SK-N-SH (cell line): Measurements from ENCODE around the gene SMIM3. TPM values are rescaled to one million over a fixed set of nuclear protein-coding genes. Genes with fewer than 3 reads are reported as not detected.

ENCODE experiments used
- CHD2 ChIP-seq: fragments of 150-350 bp; IDR thresholded peaks from 2 replicates; pipeline ENCODE4 v1.6.1; 2018; ENCODE audit warnings: low read length; ENCODE audit not compliant: partially characterized antibody
- EP300 ChIP-seq, 2 experiments: IDR thresholded peaks; 2 replicates each; pipeline versions ENCODE4 v1.4.0 to v1.6.1; 2012; ENCODE audit warnings: borderline replicate concordance in 1 of 2, low read depth in 1 of 2, low read length in 1 of 2
- EZH2phosphoT487 ChIP-seq: fragments of 200-600 bp; sonication (generic); IDR thresholded peaks from 2 replicates; pipeline ENCODE4 v1.6.1; 2017; ENCODE audit warnings: low read depth, mixed run types, mild to moderate bottlenecking, antibody characterized with exemption, moderate library complexity, borderline replicate concordance
- FOSL2 ChIP-seq: IDR thresholded peaks from 2 replicates; pipeline ENCODE4 v1.4.0; 2012; ENCODE audit warnings: low read depth, mild to moderate bottlenecking, moderate library complexity, borderline replicate concordance
- GABPA ChIP-seq: IDR thresholded peaks from 2 replicates; pipeline ENCODE4 v1.4.0; 2012; ENCODE audit warnings: low read depth, mild to moderate bottlenecking
- GATA2 ChIP-seq: sonication (generic); formaldehyde crosslinking; IDR thresholded peaks from 2 replicates; pipeline ENCODE4 v1.5.0; 2020; ENCODE audit warnings: mild to moderate bottlenecking, missing genetic modification reagents
- NFIC ChIP-seq: IDR thresholded peaks from 2 replicates; pipeline ENCODE4 v1.4.0; 2012; ENCODE audit warnings: borderline replicate concordance
- NRF1 ChIP-seq: IDR thresholded peaks from 2 replicates; pipeline ENCODE4 v1.6.1; 2012; ENCODE audit warnings: low read depth, mild to moderate bottlenecking, low read length
- POLR2AphosphoS5 ChIP-seq: IDR thresholded peaks from 2 replicates; pipeline ENCODE4 v1.6.1; 2012; ENCODE audit warnings: low read depth, low read length
- RFX5 ChIP-seq: IDR thresholded peaks from 2 replicates; pipeline ENCODE4 v1.6.1; 2012; ENCODE audit warnings: mild to moderate bottlenecking, improper control_type of control experiment, low read length
- SMC3 ChIP-seq: IDR thresholded peaks from 2 replicates; pipeline ENCODE4 v1.6.1; 2012; ENCODE audit warnings: low read depth, low read length, improper control_type of control experiment
- TAF1 ChIP-seq: IDR thresholded peaks from 2 replicates; pipeline ENCODE4 v1.6.1; 2012; ENCODE audit warnings: low read depth, mild to moderate bottlenecking, low read length, moderate library complexity, borderline replicate concordance
- TCF12 ChIP-seq: IDR thresholded peaks from 2 replicates; pipeline ENCODE4 v1.4.0; 2012
- TEAD4 ChIP-seq: IDR thresholded peaks from 2 replicates; pipeline ENCODE4 v1.4.0; 2012; ENCODE audit warnings: mild to moderate bottlenecking, borderline replicate concordance; ENCODE audit not compliant: insufficient read depth
- YY1 ChIP-seq: IDR thresholded peaks from 2 replicates; pipeline ENCODE4 v1.4.0; 2012; ENCODE audit warnings: low read depth, mild to moderate bottlenecking
- polyA plus RNA-seq, 3 experiments: library from polyadenylated mRNA; depleted of rRNA; stranded (reverse); fragments of >200 nt; gene quantifications; 2 replicates each; pipeline ENCODE4 v1.2.3, GENCODE V29; 2012
- TF ChIP-seq, protein P1 (sequence below): IDR thresholded peaks from 2 replicates; pipeline ENCODE4 v1.6.1; 2012; ENCODE audit warnings: mild to moderate bottlenecking, low read depth, low read length, moderate library complexity
- TF ChIP-seq, protein P2 (sequence below): IDR thresholded peaks from 2 replicates; pipeline ENCODE4 v1.4.0; 2012; ENCODE audit warnings: low read depth, borderline replicate concordance
- TF ChIP-seq, protein P3 (sequence below): IDR thresholded peaks from 2 replicates; pipeline ENCODE4; 2012

The SMIM3 gene
- polyA plus RNA-seq, 1 of the 3 experiments (the other 2 are of a cell fraction), result 39.9 TPM

DNA sequence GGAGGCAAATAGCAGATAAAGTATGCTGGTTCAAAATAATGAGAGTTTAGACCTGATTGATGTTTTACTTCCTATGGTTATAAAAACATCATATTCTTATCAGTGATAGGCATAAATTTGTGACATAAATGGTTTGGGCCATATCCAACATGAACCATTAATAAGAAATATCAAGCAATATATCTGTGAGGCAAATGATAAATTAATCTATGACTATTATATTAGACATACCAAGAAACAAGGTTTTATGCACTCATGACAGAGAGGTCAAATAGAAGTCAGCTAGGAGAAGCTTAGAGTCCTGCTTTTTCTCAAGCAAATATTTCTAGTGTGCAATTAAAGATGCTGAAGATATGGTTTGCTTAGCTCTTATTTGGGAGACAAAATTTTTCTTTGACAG, 10.4 kb downstream of the SMIM3 start (continued):
- TF ChIP-seq, protein P1, sequence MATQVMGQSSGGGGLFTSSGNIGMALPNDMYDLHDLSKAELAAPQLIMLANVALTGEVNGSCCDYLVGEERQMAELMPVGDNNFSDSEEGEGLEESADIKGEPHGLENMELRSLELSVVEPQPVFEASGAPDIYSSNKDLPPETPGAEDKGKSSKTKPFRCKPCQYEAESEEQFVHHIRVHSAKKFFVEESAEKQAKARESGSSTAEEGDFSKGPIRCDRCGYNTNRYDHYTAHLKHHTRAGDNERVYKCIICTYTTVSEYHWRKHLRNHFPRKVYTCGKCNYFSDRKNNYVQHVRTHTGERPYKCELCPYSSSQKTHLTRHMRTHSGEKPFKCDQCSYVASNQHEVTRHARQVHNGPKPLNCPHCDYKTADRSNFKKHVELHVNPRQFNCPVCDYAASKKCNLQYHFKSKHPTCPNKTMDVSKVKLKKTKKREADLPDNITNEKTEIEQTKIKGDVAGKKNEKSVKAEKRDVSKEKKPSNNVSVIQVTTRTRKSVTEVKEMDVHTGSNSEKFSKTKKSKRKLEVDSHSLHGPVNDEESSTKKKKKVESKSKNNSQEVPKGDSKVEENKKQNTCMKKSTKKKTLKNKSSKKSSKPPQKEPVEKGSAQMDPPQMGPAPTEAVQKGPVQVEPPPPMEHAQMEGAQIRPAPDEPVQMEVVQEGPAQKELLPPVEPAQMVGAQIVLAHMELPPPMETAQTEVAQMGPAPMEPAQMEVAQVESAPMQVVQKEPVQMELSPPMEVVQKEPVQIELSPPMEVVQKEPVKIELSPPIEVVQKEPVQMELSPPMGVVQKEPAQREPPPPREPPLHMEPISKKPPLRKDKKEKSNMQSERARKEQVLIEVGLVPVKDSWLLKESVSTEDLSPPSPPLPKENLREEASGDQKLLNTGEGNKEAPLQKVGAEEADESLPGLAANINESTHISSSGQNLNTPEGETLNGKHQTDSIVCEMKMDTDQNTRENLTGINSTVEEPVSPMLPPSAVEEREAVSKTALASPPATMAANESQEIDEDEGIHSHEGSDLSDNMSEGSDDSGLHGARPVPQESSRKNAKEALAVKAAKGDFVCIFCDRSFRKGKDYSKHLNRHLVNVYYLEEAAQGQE, result no peak
- TF ChIP-seq CHD2 (no peak), TCF12 (peak; percentile 91), NRF1 (no peak), EZH2phosphoT487 (no peak), EP300 (IDR thresholded peaks at IDR 0.05; ENCODE audit: borderline replicate concordance in 1 of 2, low read depth in 1 of 2, low read length in 1 of 2) (peak; percentile 38 to 68), TAF1 (no peak), GABPA (no peak), SMC3 (no peak), YY1 (no peak), RFX5 (no peak), NFIC (peak; percentile 58; the same call in 1 of the 2 replicates), POLR2AphosphoS5 (peak; percentile 64), FOSL2 (no peak; the same call in 1 of the 2 replicates), GATA2 (CRISPR knock-in tag) (no peak), TEAD4 (peak; percentile 17; the same call in 1 of the 2 replicates)
- TF ChIP-seq, protein P2, sequence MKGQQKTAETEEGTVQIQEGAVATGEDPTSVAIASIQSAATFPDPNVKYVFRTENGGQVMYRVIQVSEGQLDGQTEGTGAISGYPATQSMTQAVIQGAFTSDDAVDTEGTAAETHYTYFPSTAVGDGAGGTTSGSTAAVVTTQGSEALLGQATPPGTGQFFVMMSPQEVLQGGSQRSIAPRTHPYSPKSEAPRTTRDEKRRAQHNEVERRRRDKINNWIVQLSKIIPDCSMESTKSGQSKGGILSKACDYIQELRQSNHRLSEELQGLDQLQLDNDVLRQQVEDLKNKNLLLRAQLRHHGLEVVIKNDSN, result no peak
- TF ChIP-seq, protein P3, sequence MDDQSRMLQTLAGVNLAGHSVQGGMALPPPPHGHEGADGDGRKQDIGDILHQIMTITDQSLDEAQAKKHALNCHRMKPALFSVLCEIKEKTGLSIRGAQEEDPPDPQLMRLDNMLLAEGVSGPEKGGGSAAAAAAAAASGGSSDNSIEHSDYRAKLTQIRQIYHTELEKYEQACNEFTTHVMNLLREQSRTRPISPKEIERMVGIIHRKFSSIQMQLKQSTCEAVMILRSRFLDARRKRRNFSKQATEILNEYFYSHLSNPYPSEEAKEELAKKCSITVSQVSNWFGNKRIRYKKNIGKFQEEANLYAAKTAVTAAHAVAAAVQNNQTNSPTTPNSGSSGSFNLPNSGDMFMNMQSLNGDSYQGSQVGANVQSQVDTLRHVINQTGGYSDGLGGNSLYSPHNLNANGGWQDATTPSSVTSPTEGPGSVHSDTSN, result peak; percentile 85
